Measurements from ENCODE around the gene TSPAN10. TPM values are rescaled to one million over a fixed set of nuclear protein-coding genes. Genes with fewer than 3 reads are reported as not detected.

The TSPAN10 gene
- total RNA-seq, 1 donor from 2014 or later, result 1.1 TPM

DNA sequence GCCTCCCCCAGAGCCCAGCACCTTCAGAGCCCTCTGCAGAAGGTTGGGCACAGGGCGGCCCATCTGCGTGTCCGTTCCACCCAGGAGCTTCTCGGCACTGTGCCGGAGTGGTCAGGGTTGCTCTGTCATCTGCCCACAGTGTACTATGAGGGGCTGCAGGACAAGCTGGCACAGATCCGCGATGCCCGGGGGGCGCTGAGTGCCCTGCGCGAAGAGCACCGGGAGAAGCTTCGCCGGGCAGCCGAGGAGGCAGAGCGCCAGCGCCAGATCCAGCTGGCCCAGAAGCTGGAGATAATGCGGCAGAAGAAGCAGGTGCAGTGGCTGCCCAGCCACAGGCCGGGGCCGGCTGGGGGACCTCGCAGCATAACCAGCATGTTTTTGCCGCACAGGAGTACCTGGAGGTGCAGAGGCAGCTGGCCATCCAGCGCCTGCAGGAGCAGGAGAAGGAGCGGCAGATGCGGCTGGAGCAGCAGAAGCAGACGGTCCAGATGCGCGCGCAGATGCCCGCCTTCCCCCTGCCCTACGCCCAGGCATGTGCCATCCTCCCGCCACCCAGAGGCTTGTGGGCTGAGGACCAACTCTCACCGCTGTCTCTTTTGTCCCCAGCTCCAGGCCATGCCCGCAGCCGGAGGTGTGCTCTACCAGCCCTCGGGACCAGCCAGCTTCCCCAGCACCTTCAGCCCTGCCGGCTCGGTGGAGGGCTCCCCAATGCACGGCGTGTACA is 59.4 kb downstream of the TSPAN10 start:
- Histone ChIP-seq H3K9me3 (no peaks in the 10 kb centered on the region), H3K4me3 (no peak overlapping the region), H3K36me3 (peaks cover 93% of the 10 kb centered on the region), H3K4me1 (peaks cover 7% of the 10 kb centered on the region), H3K27ac (no peak overlapping the region), H3K27me3 (no peaks in the 10 kb centered on the region)
- DNase-seq, result no peak
- intact Hi-C loops (cut with DNase I), result no loop called here
- ATAC-seq, result no peak
- TF ChIP-seq, protein P1, sequence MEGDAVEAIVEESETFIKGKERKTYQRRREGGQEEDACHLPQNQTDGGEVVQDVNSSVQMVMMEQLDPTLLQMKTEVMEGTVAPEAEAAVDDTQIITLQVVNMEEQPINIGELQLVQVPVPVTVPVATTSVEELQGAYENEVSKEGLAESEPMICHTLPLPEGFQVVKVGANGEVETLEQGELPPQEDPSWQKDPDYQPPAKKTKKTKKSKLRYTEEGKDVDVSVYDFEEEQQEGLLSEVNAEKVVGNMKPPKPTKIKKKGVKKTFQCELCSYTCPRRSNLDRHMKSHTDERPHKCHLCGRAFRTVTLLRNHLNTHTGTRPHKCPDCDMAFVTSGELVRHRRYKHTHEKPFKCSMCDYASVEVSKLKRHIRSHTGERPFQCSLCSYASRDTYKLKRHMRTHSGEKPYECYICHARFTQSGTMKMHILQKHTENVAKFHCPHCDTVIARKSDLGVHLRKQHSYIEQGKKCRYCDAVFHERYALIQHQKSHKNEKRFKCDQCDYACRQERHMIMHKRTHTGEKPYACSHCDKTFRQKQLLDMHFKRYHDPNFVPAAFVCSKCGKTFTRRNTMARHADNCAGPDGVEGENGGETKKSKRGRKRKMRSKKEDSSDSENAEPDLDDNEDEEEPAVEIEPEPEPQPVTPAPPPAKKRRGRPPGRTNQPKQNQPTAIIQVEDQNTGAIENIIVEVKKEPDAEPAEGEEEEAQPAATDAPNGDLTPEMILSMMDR (IDR thresholded peaks at IDR 0.05), result no peak

DNA sequence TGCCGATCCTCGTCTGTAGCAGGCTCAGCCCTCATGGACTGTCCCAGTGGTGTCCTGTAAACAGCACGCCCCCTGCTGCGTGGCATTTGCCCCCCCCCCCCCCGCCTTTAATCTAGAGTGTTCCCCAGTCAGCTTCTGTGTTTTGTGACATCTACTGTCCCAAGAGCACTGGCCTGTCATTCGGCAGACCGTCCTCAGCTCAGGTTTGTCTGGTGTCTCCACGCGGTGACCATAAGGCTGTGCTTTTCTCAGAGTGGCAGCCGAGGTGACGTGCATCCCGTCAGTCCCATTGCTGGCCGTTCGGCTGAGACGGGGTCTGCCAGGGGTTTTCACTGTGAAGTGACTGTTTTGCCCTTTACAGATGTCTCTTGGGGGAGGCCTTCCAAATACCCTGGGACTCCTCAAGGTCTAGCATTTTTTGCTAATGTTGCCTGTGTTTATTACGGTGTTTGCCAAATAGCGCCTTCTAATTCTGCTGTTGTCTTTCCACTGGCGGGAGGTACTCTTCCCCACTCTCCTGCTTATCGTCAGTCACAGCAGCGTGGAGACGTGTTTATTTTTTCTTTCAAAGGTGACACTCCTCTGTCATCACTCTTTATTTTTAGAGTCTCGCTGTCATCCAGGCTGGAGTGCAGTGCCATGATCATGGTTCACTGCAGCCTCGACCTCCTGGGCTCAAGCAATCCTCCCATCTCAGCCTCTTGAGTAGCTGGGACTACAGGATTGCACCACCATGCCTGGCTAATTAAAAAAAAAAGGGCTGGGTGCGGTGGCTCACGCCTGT is 60.5 kb downstream of the TSPAN10 start:
- TF ChIP-seq, protein P1 (IDR thresholded peaks at IDR 0.05), result no peak
- H3K27me3 ChIP-seq, result no peaks in the 10 kb centered on the region
- no peak overlapping the region for H3K27ac ChIP-seq
- intact Hi-C loops (cut with DNase I), result no loop called here
- no peaks in the 10 kb centered on the region for H3K9me3 ChIP-seq
- DNase-seq (no peak), ATAC-seq (no peak)
- H3K36me3 ChIP-seq, result peaks cover 85% of the 10 kb centered on the region
- no peak overlapping the region for H3K4me3 ChIP-seq
- H3K4me1 ChIP-seq, result peaks cover 18% of the 10 kb centered on the region

Small RNA genes lying within 50 kb of the gene (microRNA-seq; reads per million reads assigned to microRNA genes)
- gene MIR6786 (ENCODE audit: borderline microRNAs expressed), result not detected

Other genes starting within 250 kb of the TSPAN10 start
- 23.3 TPM for gene BAHCC1, start 241.7 kb upstream of the TSPAN10 start, total RNA-seq
- 2,193 TPM for gene ACTG1, start 124.4 kb upstream of the TSPAN10 start, total RNA-seq
- 3.6 TPM for gene FSCN2, start 108.8 kb upstream of the TSPAN10 start, total RNA-seq
- gene FAAP100, start 84.8 kb upstream of the TSPAN10 start, total RNA-seq, result 27.3 TPM
- 93.6 TPM for gene NPLOC4, start 84 bp upstream of the TSPAN10 start, total RNA-seq
- 1.0 TPM for gene PDE6G, start 19.3 kb downstream of the TSPAN10 start, total RNA-seq
- 26.7 TPM for gene OXLD1, start 29.4 kb downstream of the TSPAN10 start, total RNA-seq
- gene CCDC137, start 29.5 kb downstream of the TSPAN10 start, total RNA-seq, result 13.7 TPM
- 19.5 TPM for gene ARL16, start 46.6 kb downstream of the TSPAN10 start, total RNA-seq
- gene HGS, start 46.8 kb downstream of the TSPAN10 start, total RNA-seq, result 88.3 TPM
- 40.3 TPM for gene MRPL12, start 66.2 kb downstream of the TSPAN10 start, total RNA-seq
- 6.3 TPM for gene SLC25A10, start 75.1 kb downstream of the TSPAN10 start, total RNA-seq
- gene GCGR, start 167.0 kb downstream of the TSPAN10 start, total RNA-seq, result not detected
- 72.8 TPM for gene MCRIP1, start 196.1 kb downstream of the TSPAN10 start, total RNA-seq
- not detected for gene PPP1R27, start 197.9 kb downstream of the TSPAN10 start, total RNA-seq
- gene P4HB, start 223.3 kb downstream of the TSPAN10 start, total RNA-seq, result 462 TPM
- gene ARHGDIA, start 234.1 kb downstream of the TSPAN10 start, total RNA-seq, result 386 TPM

All from upper lobe of right lung (tissue), 1 donor.